VCaP (cell line): ENCODE results near the gene NPC1.

Experiments used
- H3K27ac ChIP-seq: fragments of 450-650 bp; 2 replicates; pipeline ENCODE4 v1.5.1; 2017
- TF ChIP-seq, protein P1 (sequence below): fragments of 450-650 bp; conservative IDR thresholded peaks from 2 replicates; pipeline ENCODE4 v1.5.1; 2017; ENCODE audit warnings: mild to moderate bottlenecking, moderate library complexity

NPC1 gene

GRCh38 chr18:23586249-23587196 is at the start of gene NPC1:
Gene NPC1, minus strand, starts transcription at chr18:23586506. Its CDS starts 163 bp downstream, at chr18:23586343.
- TF ChIP-seq, protein P1, sequence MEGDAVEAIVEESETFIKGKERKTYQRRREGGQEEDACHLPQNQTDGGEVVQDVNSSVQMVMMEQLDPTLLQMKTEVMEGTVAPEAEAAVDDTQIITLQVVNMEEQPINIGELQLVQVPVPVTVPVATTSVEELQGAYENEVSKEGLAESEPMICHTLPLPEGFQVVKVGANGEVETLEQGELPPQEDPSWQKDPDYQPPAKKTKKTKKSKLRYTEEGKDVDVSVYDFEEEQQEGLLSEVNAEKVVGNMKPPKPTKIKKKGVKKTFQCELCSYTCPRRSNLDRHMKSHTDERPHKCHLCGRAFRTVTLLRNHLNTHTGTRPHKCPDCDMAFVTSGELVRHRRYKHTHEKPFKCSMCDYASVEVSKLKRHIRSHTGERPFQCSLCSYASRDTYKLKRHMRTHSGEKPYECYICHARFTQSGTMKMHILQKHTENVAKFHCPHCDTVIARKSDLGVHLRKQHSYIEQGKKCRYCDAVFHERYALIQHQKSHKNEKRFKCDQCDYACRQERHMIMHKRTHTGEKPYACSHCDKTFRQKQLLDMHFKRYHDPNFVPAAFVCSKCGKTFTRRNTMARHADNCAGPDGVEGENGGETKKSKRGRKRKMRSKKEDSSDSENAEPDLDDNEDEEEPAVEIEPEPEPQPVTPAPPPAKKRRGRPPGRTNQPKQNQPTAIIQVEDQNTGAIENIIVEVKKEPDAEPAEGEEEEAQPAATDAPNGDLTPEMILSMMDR: peak; percentile 94
- peak within 1 kb of the TSS; percentile 88 for H3K27ac ChIP-seq

DNA sequence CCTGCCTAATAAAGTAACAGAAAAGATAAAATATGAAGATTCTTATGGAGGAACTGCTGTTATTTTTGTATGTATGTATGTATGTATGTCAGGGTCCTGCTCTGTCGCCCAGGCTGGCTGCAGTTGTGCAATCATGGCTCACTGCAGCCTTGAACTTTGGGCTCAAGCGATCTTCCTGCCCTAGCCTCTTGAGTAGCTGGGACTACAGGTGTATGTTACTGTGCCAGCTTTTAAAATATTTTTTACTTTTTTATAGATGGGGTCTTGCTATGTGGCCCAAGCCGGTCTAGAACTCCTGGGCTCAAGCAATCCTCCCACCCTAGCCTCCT is 49.7 kb upstream of the NPC1 start:
- no peak overlapping the region for H3K27ac ChIP-seq
- TF ChIP-seq, protein P1: no peak

- TF ChIP-seq, protein P1: no peak
Measured at GRCh38 chr18:23635283-23636070, 49.2 kb upstream of the NPC1 start.

DNA sequence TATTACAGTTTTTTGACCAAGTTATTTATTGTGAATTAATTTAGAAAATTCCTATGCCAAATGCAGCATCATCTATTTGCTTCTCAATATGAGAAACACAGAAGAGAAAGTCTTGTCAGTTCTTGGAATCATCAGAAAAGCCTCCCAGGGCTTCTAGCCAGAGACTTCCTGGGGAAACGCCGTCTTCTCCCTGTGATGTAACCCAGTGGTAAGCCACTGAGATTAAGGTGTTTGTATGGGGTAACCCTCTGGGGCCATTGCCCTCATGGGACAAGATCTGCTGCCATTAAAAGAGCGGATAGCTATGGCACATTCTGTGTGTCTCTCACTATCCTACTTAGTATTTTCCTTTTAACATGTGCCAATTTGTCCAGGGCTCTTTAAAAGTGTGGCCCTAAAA is 48.4 kb upstream of the NPC1 start:
- TF ChIP-seq, protein P1: no peak
- no peak overlapping the region for H3K27ac ChIP-seq

More at GRCh38 chr18:23635283-23636070, 49.2 kb upstream of the NPC1 start:
- no peak overlapping the region for H3K27ac ChIP-seq

- no peak overlapping the region for H3K27ac ChIP-seq
- TF ChIP-seq, protein P1: no peak
Measured at GRCh38 chr18:23632615-23633014, 46.3 kb upstream of the NPC1 start.

- no peak overlapping the region for H3K27ac ChIP-seq
- TF ChIP-seq, protein P1: no peak
Measured at GRCh38 chr18:23631746-23632145, 45.4 kb upstream of the NPC1 start.

DNA sequence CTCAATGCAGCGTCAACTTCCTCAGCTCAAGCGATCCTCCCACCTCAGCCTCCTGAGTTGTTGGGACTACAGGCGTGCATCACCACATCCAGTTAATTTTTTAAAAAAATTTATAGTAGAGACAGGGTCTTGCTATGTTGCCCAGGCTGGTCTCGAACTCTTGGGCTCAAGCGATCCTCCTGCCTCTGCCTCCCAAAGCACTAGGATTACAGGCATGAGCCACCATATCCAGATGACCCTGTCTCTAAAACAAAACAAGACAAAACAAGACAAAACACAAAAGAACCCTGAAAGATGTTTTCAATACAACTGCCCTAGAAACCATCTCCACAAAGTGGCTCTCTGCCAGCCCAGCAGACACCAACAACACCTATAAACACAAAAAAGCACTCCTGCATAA is 45.0 kb upstream of the NPC1 start:
- TF ChIP-seq, protein P1: no peak
- peak overlapping the region; percentile 76; the same call in 1 of the 2 replicates for H3K27ac ChIP-seq
